SK-N-SH treated with all-trans-retinoic acid at 6 μM for 48 hours (cell line): ENCODE results near the gene UCK1.

Experiments used
- ATAC-seq: fragments of 200-7000 bp; cut with Tn5 transposase; 3 replicates; pipeline ENCODE4 v1.9.1; 2020; ENCODE audit warnings: mild to moderate bottlenecking, moderate library complexity
- CSDC2 ChIP-seq: fragments of 250-450 bp; sonication (Bioruptor Pico); IDR thresholded peaks from 2 replicates; pipeline ENCODE4 v1.5.0; 2020; ENCODE audit warnings: mild to moderate bottlenecking, moderate library complexity
- CSRNP3 ChIP-seq: fragments of 250-450 bp; sonication (Bioruptor Pico); IDR thresholded peaks from 2 replicates; pipeline ENCODE4 v1.5.1; 2021; ENCODE audit warnings: mild to moderate bottlenecking, moderate library complexity
- ESRRG ChIP-seq: fragments of 250-450 bp; sonication (Bioruptor Pico); IDR thresholded peaks from 2 replicates; pipeline ENCODE4 v1.6.1; 2021; ENCODE audit warnings: mild to moderate bottlenecking
- GLIS3 ChIP-seq: fragments of 250-450 bp; sonication (Bioruptor Pico); IDR thresholded peaks from 2 replicates; pipeline ENCODE4 v1.5.0; 2020; ENCODE audit warnings: mild to moderate bottlenecking, moderate library complexity
- PATZ1 ChIP-seq: fragments of 250-450 bp; sonication (Bioruptor Pico); IDR thresholded peaks from 2 replicates; pipeline ENCODE4 v1.8.0; 2020; ENCODE audit warnings: mild to moderate bottlenecking, moderate library complexity, borderline replicate concordance
- POU6F1 ChIP-seq: fragments of 250-450 bp; sonication (Bioruptor Pico); IDR thresholded peaks from 2 replicates; pipeline ENCODE4 v1.8.0; 2021; ENCODE audit warnings: low read depth, mild to moderate bottlenecking, moderate library complexity, borderline replicate concordance
- PPARA ChIP-seq: fragments of 250-450 bp; sonication (Bioruptor Pico); IDR thresholded peaks from 2 replicates; pipeline ENCODE4 v1.5.0; 2020; ENCODE audit warnings: mild to moderate bottlenecking, borderline replicate concordance
- RARB ChIP-seq: fragments of 250-450 bp; sonication (Bioruptor Pico); IDR thresholded peaks from 2 replicates; pipeline ENCODE4 v1.8.0; 2021; ENCODE audit warnings: mild to moderate bottlenecking, moderate library complexity
- TCF4 ChIP-seq: fragments of 250-450 bp; sonication (Bioruptor Pico); IDR thresholded peaks from 2 replicates; pipeline ENCODE4 v1.8.0; 2021; ENCODE audit warnings: mild to moderate bottlenecking, moderate library complexity, borderline replicate concordance
- ZC3H10 ChIP-seq: fragments of 250-450 bp; sonication (Bioruptor Pico); IDR thresholded peaks from 2 replicates; pipeline ENCODE4 v1.5.1; 2021; ENCODE audit warnings: mild to moderate bottlenecking, moderate library complexity
- ZFP3 ChIP-seq: fragments of 250-450 bp; sonication (Bioruptor Pico); IDR thresholded peaks from 2 replicates; pipeline ENCODE4 v1.5.0; 2020; ENCODE audit warnings: mild to moderate bottlenecking, moderate library complexity
- ZFP30 ChIP-seq: fragments of 450-650 bp; formaldehyde crosslinking; IDR thresholded peaks from 2 replicates; pipeline ENCODE4 v1.5.0; 2022; ENCODE audit warnings: mild to moderate bottlenecking, moderate library complexity
- ZNF565 ChIP-seq: fragments of 450-650 bp; formaldehyde crosslinking; conservative IDR thresholded peaks from 2 replicates; pipeline ENCODE4 v1.5.0; 2020; ENCODE audit warnings: low read depth, mild to moderate bottlenecking, moderate library complexity
- ZNF70 ChIP-seq: fragments of 450-650 bp; formaldehyde crosslinking; IDR thresholded peaks from 2 replicates; pipeline ENCODE4 v1.5.0; 2020; ENCODE audit warnings: mild to moderate bottlenecking, moderate library complexity
- ZNF8 ChIP-seq: fragments of 450-650 bp; formaldehyde crosslinking; IDR thresholded peaks from 2 replicates; pipeline ENCODE4 v1.5.0; 2020; ENCODE audit warnings: mild to moderate bottlenecking, moderate library complexity
- TF ChIP-seq, protein P1 (sequence below): fragments of 250-450 bp; sonication (Bioruptor Pico); IDR thresholded peaks from 2 replicates; pipeline ENCODE4 v1.5.0; 2020; ENCODE audit warnings: mild to moderate bottlenecking, moderate library complexity
- TF ChIP-seq, protein P2 (sequence below): fragments of 250-450 bp; sonication (Bioruptor Pico); IDR thresholded peaks from 2 replicates; pipeline ENCODE4 v1.5.1; 2020; ENCODE audit warnings: low read depth, mild to moderate bottlenecking, moderate library complexity

Gene UCK1

DNA sequence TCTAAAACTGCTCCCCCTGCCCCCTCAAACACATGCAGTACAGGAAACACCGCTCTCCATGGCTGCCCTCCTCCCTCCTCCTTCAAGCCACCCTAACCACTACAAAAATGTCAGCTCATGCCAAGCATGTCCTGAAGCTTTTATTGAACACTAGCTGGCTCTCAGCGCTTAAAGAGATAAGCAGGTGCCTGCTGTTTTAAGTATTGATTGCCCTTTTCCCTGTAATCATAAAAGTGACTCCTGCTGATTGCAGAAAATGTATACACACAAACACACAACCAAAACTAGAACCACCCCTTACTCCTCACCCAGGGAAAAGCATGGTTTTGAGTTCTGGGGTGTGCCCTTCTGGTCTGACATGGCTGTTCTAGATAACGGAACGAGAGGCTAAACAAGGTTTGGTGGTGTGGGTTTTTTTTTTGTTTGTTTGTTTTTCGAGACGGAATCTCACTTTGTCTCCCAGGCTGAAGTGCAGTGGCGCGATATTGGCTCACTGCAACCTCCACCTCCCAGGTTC is 3.7 kb upstream of the UCK1 start:
- no peak for TF ChIP-seq ZC3H10 (CRISPR knock-in tag)
- TF ChIP-seq ZFP3, result no peak
- no peak for TF ChIP-seq ZNF8 (CRISPR knock-in tag)
- no peak for TF ChIP-seq TCF4 (CRISPR knock-in tag)
- no peak for TF ChIP-seq CSDC2 (CRISPR knock-in tag)
- TF ChIP-seq PATZ1 (CRISPR knock-in tag), result no peak
- no peak for TF ChIP-seq POU6F1 (CRISPR knock-in tag)
- no peak for TF ChIP-seq ZFP30 (CRISPR knock-in tag)
- TF ChIP-seq ESRRG (CRISPR knock-in tag), result no peak
- TF ChIP-seq, protein P1, sequence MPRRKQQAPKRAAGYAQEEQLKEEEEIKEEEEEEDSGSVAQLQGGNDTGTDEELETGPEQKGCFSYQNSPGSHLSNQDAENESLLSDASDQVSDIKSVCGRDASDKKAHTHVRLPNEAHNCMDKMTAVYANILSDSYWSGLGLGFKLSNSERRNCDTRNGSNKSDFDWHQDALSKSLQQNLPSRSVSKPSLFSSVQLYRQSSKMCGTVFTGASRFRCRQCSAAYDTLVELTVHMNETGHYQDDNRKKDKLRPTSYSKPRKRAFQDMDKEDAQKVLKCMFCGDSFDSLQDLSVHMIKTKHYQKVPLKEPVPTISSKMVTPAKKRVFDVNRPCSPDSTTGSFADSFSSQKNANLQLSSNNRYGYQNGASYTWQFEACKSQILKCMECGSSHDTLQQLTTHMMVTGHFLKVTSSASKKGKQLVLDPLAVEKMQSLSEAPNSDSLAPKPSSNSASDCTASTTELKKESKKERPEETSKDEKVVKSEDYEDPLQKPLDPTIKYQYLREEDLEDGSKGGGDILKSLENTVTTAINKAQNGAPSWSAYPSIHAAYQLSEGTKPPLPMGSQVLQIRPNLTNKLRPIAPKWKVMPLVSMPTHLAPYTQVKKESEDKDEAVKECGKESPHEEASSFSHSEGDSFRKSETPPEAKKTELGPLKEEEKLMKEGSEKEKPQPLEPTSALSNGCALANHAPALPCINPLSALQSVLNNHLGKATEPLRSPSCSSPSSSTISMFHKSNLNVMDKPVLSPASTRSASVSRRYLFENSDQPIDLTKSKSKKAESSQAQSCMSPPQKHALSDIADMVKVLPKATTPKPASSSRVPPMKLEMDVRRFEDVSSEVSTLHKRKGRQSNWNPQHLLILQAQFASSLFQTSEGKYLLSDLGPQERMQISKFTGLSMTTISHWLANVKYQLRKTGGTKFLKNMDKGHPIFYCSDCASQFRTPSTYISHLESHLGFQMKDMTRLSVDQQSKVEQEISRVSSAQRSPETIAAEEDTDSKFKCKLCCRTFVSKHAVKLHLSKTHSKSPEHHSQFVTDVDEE (CRISPR knock-in tag), result no peak
- TF ChIP-seq GLIS3, result no peak
- no peak for ATAC-seq

- TF ChIP-seq ZC3H10 (CRISPR knock-in tag) (no peak), ZNF565 (CRISPR knock-in tag) (no peak)
- peak; percentile 63 for ATAC-seq
Measured at GRCh38 chr9:131530546-131530919, 530 bp downstream of the UCK1 start.

GRCh38 chr9:131529597-131530545 is 1.2 kb downstream of the UCK1 start:
- no peak for TF ChIP-seq ZNF565 (CRISPR knock-in tag)
- no peak for ATAC-seq

DNA sequence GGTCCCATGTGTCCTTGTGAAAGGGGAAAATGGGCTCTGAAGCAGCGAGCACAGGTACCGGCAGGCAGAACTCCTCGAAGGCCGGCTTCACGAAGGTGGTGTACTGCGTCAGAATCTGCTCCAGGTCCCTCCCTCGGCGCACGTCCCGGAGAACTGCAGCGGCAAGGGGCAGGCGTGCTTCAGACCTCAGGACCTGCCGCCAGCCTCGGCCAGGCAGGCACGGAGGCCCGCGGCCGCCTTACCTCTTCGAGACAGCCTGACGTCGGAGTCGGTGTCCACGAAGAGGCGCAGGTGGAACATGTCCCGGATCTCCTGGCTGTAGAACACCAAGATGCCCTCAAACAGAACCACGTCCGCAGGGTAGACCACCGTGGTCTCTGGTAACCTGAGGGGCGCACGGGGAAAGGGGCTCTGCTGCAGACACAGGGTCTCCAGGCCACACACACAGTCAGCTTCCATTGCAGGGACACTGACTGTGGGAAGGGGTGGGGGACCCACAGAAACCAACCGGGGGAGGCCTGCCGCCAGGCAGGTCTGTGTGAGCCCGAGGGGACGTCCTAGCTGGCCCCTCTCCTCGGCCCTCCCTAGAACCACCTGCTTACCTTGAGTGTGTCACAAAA is 2.1 kb downstream of the UCK1 start:
- no peak for ATAC-seq
- TF ChIP-seq ZNF565 (CRISPR knock-in tag) (no peak), ZNF70 (CRISPR knock-in tag) (no peak), CSDC2 (CRISPR knock-in tag) (no peak), ZFP30 (CRISPR knock-in tag) (no peak), RARB (no peak), CSRNP3 (no peak), ZFP3 (no peak), ZNF8 (CRISPR knock-in tag) (no peak), PPARA (CRISPR knock-in tag) (no peak)
- TF ChIP-seq, protein P2, sequence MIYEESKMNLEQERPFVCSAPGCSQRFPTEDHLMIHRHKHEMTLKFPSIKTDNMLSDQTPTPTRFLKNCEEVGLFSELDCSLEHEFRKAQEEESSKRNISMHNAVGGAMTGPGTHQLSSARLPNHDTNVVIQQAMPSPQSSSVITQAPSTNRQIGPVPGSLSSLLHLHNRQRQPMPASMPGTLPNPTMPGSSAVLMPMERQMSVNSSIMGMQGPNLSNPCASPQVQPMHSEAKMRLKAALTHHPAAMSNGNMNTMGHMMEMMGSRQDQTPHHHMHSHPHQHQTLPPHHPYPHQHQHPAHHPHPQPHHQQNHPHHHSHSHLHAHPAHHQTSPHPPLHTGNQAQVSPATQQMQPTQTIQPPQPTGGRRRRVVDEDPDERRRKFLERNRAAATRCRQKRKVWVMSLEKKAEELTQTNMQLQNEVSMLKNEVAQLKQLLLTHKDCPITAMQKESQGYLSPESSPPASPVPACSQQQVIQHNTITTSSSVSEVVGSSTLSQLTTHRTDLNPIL, result no peak
